GM18951 (cell line): ENCODE results near the gene CFAP69.

ENCODE experiments used
- POLR2A ChIP-seq: IDR thresholded peaks from 4 replicates; pipeline ENCODE4 v1.6.1; 2011; ENCODE audit warnings: mild to moderate bottlenecking; ENCODE audit not compliant: insufficient read length, insufficient read depth; ENCODE audit errors: extremely low read depth
- in situ Hi-C: fragments of 300-500 bp; cut with MboI; formaldehyde crosslinking; loops from one replicate; pipeline ENCODE4 v1.12.0; 2022; ENCODE audit warnings: low sequenced_read_pairs, mixed read lengths, inconsistent platforms; ENCODE audit not compliant: unreplicated experiment

CFAP69 gene

GRCh38 chr7:90244909-90245851 lies at the start of gene CFAP69:
Gene CFAP69 (plus strand): TSS chr7:90245174. CDS start chr7:90245425, 251 bp downstream.
- peak; percentile 69 for TF ChIP-seq POLR2A
- in situ Hi-C loops, result loop anchor here (10.0 kb wide), 1 partner anchor 70 kb away; no protein-coding TSS in a partner anchor

GRCh38 chr7:90201500-90202195 lies 43.3 kb upstream of the CFAP69 start:
- in situ Hi-C loops, result no loop called here
- TF ChIP-seq POLR2A, result no peak

GRCh38 chr7:90207956-90208355 lies 37.0 kb upstream of the CFAP69 start:
- TF ChIP-seq POLR2A, result no peak
- in situ Hi-C loops, result no loop called here

GRCh38 chr7:90209776-90210175 lies 35.2 kb upstream of the CFAP69 start:
- in situ Hi-C loops, result no loop called here
- TF ChIP-seq POLR2A, result no peak

GRCh38 chr7:90210475-90210874 lies 34.5 kb upstream of the CFAP69 start:
- in situ Hi-C loops, result no loop called here
- TF ChIP-seq POLR2A, result no peak

- in situ Hi-C loops, result no loop called here
- no peak for TF ChIP-seq POLR2A
These were observed 34.0 kb upstream of the CFAP69 start for GRCh38 chr7:90210981-90211380.

- TF ChIP-seq POLR2A, result peak; percentile 58
- in situ Hi-C loops, result no loop called here
These were observed 33.4 kb upstream of the CFAP69 start, which contains the start of gene STEAP2 for GRCh38 chr7:90211391-90212148. Gene STEAP2 (plus strand): TSS chr7:90211740. CDS start chr7:90225083, 13,343 bp downstream.

GRCh38 chr7:90212149-90212495 lies 32.9 kb upstream of the CFAP69 start:
- in situ Hi-C loops, result no loop called here
- no peak for TF ChIP-seq POLR2A

GRCh38 chr7:90213521-90213920 lies 31.5 kb upstream of the CFAP69 start:
- in situ Hi-C loops, result no loop called here
- no peak for TF ChIP-seq POLR2A

GRCh38 chr7:90216080-90216674 lies 28.8 kb upstream of the CFAP69 start:
- in situ Hi-C loops, result no loop called here
- no peak for TF ChIP-seq POLR2A

- in situ Hi-C loops, result no loop called here
- TF ChIP-seq POLR2A, result no peak
These were observed 28.2 kb upstream of the CFAP69 start for GRCh38 chr7:90216771-90217170.

- in situ Hi-C loops, result no loop called here
- no peak for TF ChIP-seq POLR2A
These were observed 22.6 kb upstream of the CFAP69 start for GRCh38 chr7:90222390-90222789.
